ENCODE data around the gene NEDD4L.

NEDD4L gene

GRCh38 chr18:58093311-58093803 lies 49.3 kb downstream of the NEDD4L start:
- no peak for DNase-seq (ENCODE audit: low read depth, low spot score)

GRCh38 chr18:58095222-58095621 lies 51.2 kb downstream of the NEDD4L start:
- no peak for DNase-seq (ENCODE audit: low read depth, low spot score)

- no peak for DNase-seq (ENCODE audit: low read depth, low spot score)
Measured at GRCh38 chr18:58095655-58096054, 51.6 kb downstream of the NEDD4L start.

DNA sequence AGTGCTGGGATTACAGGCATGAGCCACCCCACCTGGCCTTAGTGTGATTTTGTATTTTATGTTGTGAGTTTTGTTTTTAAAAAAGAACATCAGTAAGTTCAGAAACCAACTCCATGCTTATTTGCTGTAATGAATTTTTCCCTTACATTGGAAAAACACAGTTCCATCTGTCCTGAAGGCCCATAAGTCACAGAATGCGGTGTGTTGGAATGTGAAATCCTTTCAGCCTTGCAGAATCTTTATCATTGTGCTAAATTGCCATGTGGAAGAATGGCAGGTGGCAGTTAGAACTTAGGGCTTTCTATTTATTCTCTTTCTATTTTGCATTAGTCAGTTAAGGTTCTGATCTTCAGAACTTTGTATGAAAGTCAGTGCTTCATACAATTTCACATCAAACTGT lies 52.6 kb downstream of the NEDD4L start:
- DNase-seq (ENCODE audit: low read depth, low spot score), result no peak

GRCh38 chr18:58097121-58097906 lies 53.3 kb downstream of the NEDD4L start:
- DNase-seq (ENCODE audit: low read depth, low spot score), result no peak

GRCh38 chr18:58097907-58098166 lies 53.8 kb downstream of the NEDD4L start:
- no peak for DNase-seq (ENCODE audit: low read depth, low spot score)

DNA sequence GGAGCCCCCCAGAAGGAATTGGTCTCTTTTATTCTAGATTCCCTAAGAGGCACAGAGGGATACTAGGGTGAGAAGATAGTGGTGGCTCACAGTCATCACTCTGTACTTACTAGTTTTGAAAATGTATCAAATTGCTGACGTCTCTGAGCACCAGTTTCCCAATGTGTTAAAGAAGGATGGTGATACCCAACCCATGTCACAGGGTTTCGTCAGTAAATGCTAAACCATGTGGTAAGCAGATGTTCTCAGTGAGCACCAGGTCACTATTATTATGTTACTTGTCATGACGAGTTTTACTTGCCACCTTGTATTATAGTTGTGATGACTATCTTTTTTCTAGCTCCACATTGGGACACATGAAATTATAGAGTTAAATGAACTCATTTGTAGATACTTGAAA lies 54.7 kb downstream of the NEDD4L start:
- DNase-seq (ENCODE audit: low read depth, low spot score), result no peak

- DNase-seq (ENCODE audit: low read depth, low spot score), result no peak
Measured at GRCh38 chr18:58100154-58100553, 56.1 kb downstream of the NEDD4L start.

DNA sequence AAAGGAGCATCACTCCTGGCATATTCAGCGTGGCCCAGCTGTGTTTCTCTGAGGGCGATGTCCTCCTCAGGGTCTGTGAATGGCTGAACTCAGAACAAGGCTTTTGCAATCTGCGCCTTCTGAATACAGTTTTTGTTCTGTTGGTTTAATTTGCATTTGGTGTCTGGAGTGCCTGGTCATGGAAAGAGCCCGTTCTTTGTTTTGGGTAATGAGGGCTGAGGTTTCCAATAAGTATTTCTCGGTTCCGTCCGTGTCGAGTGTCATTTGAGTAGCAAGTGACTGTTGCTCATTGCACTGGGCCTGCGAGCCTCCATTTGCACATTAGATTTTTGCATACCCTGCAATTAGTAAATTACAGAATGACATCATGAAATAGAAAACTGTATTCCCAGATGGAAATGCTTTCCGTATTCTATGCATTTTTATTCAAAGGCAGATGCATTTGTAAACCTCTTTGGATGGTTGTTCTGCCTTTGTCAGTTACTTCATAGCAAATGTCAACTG lies 57.3 kb downstream of the NEDD4L start:
- DNase-seq (ENCODE audit: low read depth, low spot score), result no peak

- no peak for DNase-seq (ENCODE audit: low read depth, low spot score)
Measured at GRCh38 chr18:58102018-58102417, 58.0 kb downstream of the NEDD4L start.

- DNase-seq (ENCODE audit: low read depth, low spot score), result no peak
Measured at GRCh38 chr18:58102875-58103274, 58.8 kb downstream of the NEDD4L start.

DNA sequence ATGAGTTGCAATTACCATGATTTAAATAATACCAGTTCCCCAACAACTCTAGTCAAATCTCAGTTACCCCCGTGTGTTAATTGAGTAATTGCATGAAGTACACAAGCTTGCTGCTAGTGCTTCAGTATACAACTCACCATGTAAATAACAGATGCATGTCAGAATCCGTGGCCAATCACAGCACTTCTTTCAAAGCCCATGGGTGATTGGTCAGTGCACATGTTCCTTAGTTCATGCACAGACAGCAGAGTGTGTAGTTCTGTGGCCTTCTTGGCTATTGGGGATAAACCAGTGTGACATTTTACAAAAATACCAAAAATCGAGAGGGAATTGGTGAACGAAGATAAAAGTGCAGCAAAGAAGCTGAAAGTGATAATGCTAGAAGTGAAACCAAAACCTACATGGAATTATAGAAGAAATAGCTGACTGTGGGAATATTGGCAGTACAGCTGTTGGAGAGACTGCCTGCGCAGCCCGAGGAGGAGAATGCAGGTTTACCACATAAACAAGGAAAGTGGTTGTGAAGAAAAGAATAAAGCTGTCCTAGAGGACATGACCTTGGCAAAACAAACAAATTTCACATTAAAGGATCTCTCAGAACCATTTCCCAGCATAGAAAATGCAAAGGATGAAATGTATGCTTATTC lies 59.4 kb downstream of the NEDD4L start:
- DNase-seq (ENCODE audit: low read depth, low spot score), result no peak

GRCh38 chr18:58104096-58104495 lies 60.1 kb downstream of the NEDD4L start:
- no peak for DNase-seq (ENCODE audit: low read depth, low spot score)

DNA sequence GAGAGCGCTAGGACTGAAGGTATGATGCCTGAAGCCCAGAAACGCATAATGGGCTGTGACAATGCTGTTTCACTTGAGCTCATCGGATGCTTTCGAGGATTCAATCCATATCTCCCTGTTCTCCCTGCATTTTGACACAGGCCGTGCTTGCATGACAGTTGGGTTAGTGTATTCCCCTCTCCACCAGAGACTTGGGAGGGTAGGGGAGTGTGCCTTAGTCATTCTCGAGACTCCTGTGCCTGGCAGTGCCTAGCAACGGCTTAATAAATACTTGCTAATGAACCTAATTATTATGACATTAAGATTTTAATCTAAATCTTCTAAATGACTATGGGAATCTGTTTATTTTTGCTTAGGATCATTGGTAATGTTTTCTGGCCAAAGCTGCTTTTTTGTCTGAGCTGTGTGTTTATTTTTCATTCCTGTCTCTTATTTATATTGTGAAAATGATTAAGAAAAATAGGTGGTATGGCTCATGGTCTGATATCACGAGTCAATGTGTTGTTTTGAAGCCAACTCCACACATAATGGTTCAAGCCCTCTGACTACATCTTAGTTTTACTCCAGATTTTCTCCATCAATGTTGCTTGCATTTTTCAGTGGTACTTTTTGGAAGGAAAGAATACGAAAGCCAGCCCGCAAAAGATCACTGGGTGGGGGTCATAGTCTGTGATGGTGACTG lies 61.3 kb downstream of the NEDD4L start:
- no peak for DNase-seq (ENCODE audit: low read depth, low spot score)

- DNase-seq (ENCODE audit: low read depth, low spot score), result no peak
Measured at GRCh38 chr18:58105888-58106260, 61.8 kb downstream of the NEDD4L start.

DNA sequence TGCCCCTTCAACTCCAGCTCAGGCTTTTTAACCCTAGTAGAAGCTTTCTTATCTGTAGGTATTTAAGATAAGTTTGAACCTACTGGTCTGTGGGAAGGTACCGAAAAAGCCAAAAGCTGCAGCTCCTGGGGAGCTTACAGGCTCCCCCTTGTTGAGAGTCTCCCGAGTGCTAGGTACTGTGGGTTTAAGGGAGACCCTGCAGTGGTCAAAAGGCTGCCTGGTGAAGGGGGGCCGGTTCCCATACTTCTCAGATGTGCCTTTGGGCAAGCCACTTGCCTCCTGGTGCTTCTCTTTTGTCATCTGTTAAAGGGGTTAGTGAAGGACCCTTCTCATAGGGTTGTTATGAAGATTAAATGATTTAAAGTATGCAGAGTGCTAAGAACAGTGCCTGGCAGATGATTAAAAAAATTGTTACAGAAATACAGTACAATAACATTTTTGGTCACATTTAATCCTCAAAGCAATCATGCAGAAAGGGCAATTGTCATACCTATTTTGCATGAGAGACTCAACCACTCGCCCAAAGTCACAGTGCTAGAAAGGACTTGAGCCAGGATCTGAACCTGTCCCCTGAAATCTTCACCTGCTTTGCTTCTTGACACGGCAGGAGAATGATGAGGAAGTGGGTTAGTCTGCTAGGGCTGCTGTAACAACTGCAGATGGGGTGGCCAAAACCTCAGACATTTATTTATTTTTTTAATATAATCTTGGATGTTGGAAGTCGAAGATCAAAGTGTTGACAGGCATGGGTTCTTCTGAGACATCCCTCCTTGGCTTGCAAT lies 62.5 kb downstream of the NEDD4L start:
- DNase-seq (ENCODE audit: low read depth, low spot score), result no peak

- no peak for DNase-seq (ENCODE audit: low read depth, low spot score)
Measured at GRCh38 chr18:58109256-58109655, 65.2 kb downstream of the NEDD4L start.

GRCh38 chr18:58110398-58110797 lies 66.4 kb downstream of the NEDD4L start:
- DNase-seq (ENCODE audit: low read depth, low spot score), result no peak

- no peak for DNase-seq (ENCODE audit: low read depth, low spot score)
Measured at GRCh38 chr18:58112174-58112573, 68.1 kb downstream of the NEDD4L start.

DNA sequence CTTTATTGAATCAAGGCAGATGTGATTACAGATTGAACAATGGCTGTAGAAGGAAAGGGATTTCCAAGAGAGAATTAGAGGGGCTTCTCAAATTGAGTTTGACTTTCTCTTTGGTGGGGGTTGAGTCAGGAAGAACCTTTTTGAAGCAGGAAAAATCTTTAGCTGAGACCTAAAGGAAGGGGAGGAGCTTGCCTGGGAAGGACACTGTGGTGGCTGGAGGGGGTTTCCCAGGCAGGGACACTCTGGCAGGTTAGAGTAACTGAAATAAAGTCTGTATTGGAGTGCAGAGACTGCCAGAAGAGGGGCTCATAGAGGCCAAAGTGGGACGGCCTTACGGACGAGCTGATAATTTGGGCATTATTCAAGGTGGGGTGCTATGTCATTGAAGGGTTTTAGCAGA lies 69.3 kb downstream of the NEDD4L start:
- DNase-seq (ENCODE audit: low read depth, low spot score), result no peak

- DNase-seq (ENCODE audit: low read depth, low spot score), result no peak
Measured at GRCh38 chr18:58114766-58115165, 70.7 kb downstream of the NEDD4L start.

- DNase-seq (ENCODE audit: low read depth, low spot score), result no peak
Measured at GRCh38 chr18:58116818-58117217, 72.8 kb downstream of the NEDD4L start.
